HFFc6 (cell line): ENCODE data around the gene CLDN16. TPM values are rescaled to one million over a fixed set of nuclear protein-coding genes. Genes with fewer than 3 reads are reported as not detected.

ENCODE experiments used
- DNase-seq: peaks from one replicate; pipeline ENCODE4 v3.0.0-alpha.2; 2018
- H3K27ac Mint-ChIP-seq: 2 replicates; pipeline ENCODE4 v1.8.0; 2020; ENCODE audit warnings: mild to moderate bottlenecking, mixed read lengths
- H3K27me3 Mint-ChIP-seq: 2 replicates; pipeline ENCODE4 v1.8.0; 2021; ENCODE audit warnings: mild to moderate bottlenecking, moderate library complexity, mixed read lengths; ENCODE audit not compliant: insufficient read depth
- H3K36me3 Mint-ChIP-seq: 2 replicates; pipeline ENCODE4 v1.8.0; 2021; ENCODE audit warnings: low read depth, mixed read lengths
- H3K4me1 Mint-ChIP-seq: 2 replicates; pipeline ENCODE4 v1.8.0; 2020; ENCODE audit warnings: low read depth, mixed read lengths
- H3K4me3 Mint-ChIP-seq: 2 replicates; pipeline ENCODE4 v1.8.0; 2020; ENCODE audit warnings: mild to moderate bottlenecking, moderate library complexity, mixed read lengths
- H3K9me3 Mint-ChIP-seq: 2 replicates; pipeline ENCODE4 v1.8.0; 2020; ENCODE audit warnings: mild to moderate bottlenecking, mixed read lengths
- CTCF ChIP-seq: fragments of 200-600 bp; sonication (generic); IDR thresholded peaks from 2 replicates; pipeline ENCODE4 v1.5.0; 2021; ENCODE audit warnings: antibody characterized with exemption, mild to moderate bottlenecking
- long read RNA-seq: library from polyadenylated mRNA; unstranded; transcript quantifications from one replicate; pipeline ENCODE4 v2.0.0, GENCODE V29; 2019
- total RNA-seq, 6 experiments: library from RNA; stranded (reverse); fragmentation: NEBNext Ultra II Directional; extraction: Animal tissue kit (Norgen Biotek cat#: 25700); gene quantifications; 2 replicates in 1 of 6; 3 replicates in 5 of 6; pipeline ENCODE4 v1.2.3, GENCODE V29; 2021

The CLDN16 gene
- total RNA-seq, result under 1 TPM in 2 of 6 experiments, not detected in 4; 0.05 to 0.07 TPM
- long read RNA-seq, result 0 reads

GRCh38 chr3:190387578-190388213 lies at the start of gene CLDN16:
CLDN16 (plus strand) TSS chr3:190388163; CDS start chr3:190388330, 167 bp downstream.
- peak within 1 kb of the TSS; percentile 88 for H3K27ac Mint-ChIP-seq
- no peaks in the 10 kb centered on the region for H3K36me3 Mint-ChIP-seq
- TF ChIP-seq CTCF, result no peak
- H3K27me3 Mint-ChIP-seq, result no peaks in the 10 kb centered on the region
- H3K9me3 Mint-ChIP-seq, result no peaks in the 10 kb centered on the region
- H3K4me1 Mint-ChIP-seq, result peaks cover 39% of the 10 kb centered on the region
- DNase-seq, result no peak
- no peak within 1 kb of the TSS; the same call in 1 of the 2 replicates for H3K4me3 Mint-ChIP-seq

GRCh38 chr3:190338717-190339116 lies 49.2 kb upstream of the CLDN16 start:
- Mint-ChIP-seq H3K27ac (peak overlapping the region; percentile 82), H3K36me3 (peaks cover 19% of the 10 kb centered on the region), H3K4me1 (peaks cover 35% of the 10 kb centered on the region), H3K9me3 (peaks cover 12% of the 10 kb centered on the region), H3K27me3 (no peaks in the 10 kb centered on the region; the same call in 1 of the 2 replicates), H3K4me3 (no peak overlapping the region)
- TF ChIP-seq CTCF, result no peak
- DNase-seq, result peak; percentile 51

GRCh38 chr3:190339130-190339529 lies 48.8 kb upstream of the CLDN16 start:
- peak overlapping the region; percentile 82 for H3K27ac Mint-ChIP-seq

GRCh38 chr3:190340071-190340470 lies 47.9 kb upstream of the CLDN16 start:
- peak overlapping the region; percentile 49 for H3K27ac Mint-ChIP-seq

More at GRCh38 chr3:190339130-190339529, 48.8 kb upstream of the CLDN16 start:
- DNase-seq, result peak; percentile 50
- Mint-ChIP-seq H3K4me1 (peaks cover 36% of the 10 kb centered on the region), H3K4me3 (no peak overlapping the region; the same call in 1 of the 2 replicates), H3K36me3 (peaks cover 19% of the 10 kb centered on the region), H3K27me3 (no peaks in the 10 kb centered on the region; the same call in 1 of the 2 replicates), H3K9me3 (peaks cover 12% of the 10 kb centered on the region)
- peak; percentile 69 for TF ChIP-seq CTCF

More at GRCh38 chr3:190340071-190340470, 47.9 kb upstream of the CLDN16 start:
- peak overlapping the region; percentile 6; the same call in 1 of the 2 replicates for H3K4me3 Mint-ChIP-seq
- no peak for DNase-seq
- H3K4me1 Mint-ChIP-seq, result peaks cover 44% of the 10 kb centered on the region
- no peaks in the 10 kb centered on the region; the same call in 1 of the 2 replicates for H3K27me3 Mint-ChIP-seq
- peaks cover 12% of the 10 kb centered on the region for H3K9me3 Mint-ChIP-seq
- TF ChIP-seq CTCF, result no peak
- H3K36me3 Mint-ChIP-seq, result peaks cover 19% of the 10 kb centered on the region
